A549 (cell line): ENCODE data around the gene INF2.

ENCODE experiments used
- CEBPB ChIP-seq, 2 experiments: fragments of >200 bp in 1 of 2; sonication (Bioruptor Twin) in 1 of 2; formaldehyde crosslinking in 1 of 2; IDR thresholded peaks; 2 replicates each; pipeline ENCODE4 v1.6.1; 2012 to 2016
- ELK1 ChIP-seq: fragments of 150-350 bp; IDR thresholded peaks from 2 replicates; pipeline ENCODE4 v1.6.1; 2014; ENCODE audit warnings: low read depth, mild to moderate bottlenecking, low read length
- ESRRA ChIP-seq: fragments of 150-350 bp; IDR thresholded peaks from 2 replicates; pipeline ENCODE4 v1.6.1; 2014; ENCODE audit warnings: mild to moderate bottlenecking, low read length, borderline replicate concordance
- JUNB ChIP-seq: fragments of >200 bp; sonication (Bioruptor Twin); formaldehyde crosslinking; IDR thresholded peaks from 2 replicates; pipeline ENCODE4 v1.6.1; 2016
- POLR2A ChIP-seq: IDR thresholded peaks from 2 replicates; pipeline ENCODE4 v1.6.1; 2012; ENCODE audit warnings: mild to moderate bottlenecking, low read length
- TF ChIP-seq, protein P1 (sequence below): fragments of >200 bp; sonication (Bioruptor Twin); formaldehyde crosslinking; IDR thresholded peaks from 3 replicates; pipeline ENCODE4 v1.5.1; 2016
- TF ChIP-seq, protein P2 (sequence below): fragments of 200-600 bp; sonication (generic); IDR thresholded peaks from 2 replicates; pipeline ENCODE4 v1.6.1; 2016; ENCODE audit warnings: antibody characterized with exemption, mild to moderate bottlenecking, moderate library complexity

GRCh38 chr14:104703269-104703668, 13.9 kb downstream of the INF2 start:
- TF ChIP-seq, protein P1, sequence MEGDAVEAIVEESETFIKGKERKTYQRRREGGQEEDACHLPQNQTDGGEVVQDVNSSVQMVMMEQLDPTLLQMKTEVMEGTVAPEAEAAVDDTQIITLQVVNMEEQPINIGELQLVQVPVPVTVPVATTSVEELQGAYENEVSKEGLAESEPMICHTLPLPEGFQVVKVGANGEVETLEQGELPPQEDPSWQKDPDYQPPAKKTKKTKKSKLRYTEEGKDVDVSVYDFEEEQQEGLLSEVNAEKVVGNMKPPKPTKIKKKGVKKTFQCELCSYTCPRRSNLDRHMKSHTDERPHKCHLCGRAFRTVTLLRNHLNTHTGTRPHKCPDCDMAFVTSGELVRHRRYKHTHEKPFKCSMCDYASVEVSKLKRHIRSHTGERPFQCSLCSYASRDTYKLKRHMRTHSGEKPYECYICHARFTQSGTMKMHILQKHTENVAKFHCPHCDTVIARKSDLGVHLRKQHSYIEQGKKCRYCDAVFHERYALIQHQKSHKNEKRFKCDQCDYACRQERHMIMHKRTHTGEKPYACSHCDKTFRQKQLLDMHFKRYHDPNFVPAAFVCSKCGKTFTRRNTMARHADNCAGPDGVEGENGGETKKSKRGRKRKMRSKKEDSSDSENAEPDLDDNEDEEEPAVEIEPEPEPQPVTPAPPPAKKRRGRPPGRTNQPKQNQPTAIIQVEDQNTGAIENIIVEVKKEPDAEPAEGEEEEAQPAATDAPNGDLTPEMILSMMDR, result no peak
- TF ChIP-seq POLR2A (no peak), ELK1 (no peak), JUNB (no peak), CEBPB (IDR thresholded peaks at IDR 0.05) (no peak), ESRRA (no peak)
- TF ChIP-seq, protein P2, sequence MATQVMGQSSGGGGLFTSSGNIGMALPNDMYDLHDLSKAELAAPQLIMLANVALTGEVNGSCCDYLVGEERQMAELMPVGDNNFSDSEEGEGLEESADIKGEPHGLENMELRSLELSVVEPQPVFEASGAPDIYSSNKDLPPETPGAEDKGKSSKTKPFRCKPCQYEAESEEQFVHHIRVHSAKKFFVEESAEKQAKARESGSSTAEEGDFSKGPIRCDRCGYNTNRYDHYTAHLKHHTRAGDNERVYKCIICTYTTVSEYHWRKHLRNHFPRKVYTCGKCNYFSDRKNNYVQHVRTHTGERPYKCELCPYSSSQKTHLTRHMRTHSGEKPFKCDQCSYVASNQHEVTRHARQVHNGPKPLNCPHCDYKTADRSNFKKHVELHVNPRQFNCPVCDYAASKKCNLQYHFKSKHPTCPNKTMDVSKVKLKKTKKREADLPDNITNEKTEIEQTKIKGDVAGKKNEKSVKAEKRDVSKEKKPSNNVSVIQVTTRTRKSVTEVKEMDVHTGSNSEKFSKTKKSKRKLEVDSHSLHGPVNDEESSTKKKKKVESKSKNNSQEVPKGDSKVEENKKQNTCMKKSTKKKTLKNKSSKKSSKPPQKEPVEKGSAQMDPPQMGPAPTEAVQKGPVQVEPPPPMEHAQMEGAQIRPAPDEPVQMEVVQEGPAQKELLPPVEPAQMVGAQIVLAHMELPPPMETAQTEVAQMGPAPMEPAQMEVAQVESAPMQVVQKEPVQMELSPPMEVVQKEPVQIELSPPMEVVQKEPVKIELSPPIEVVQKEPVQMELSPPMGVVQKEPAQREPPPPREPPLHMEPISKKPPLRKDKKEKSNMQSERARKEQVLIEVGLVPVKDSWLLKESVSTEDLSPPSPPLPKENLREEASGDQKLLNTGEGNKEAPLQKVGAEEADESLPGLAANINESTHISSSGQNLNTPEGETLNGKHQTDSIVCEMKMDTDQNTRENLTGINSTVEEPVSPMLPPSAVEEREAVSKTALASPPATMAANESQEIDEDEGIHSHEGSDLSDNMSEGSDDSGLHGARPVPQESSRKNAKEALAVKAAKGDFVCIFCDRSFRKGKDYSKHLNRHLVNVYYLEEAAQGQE, result no peak
